ENCODE data around the gene VARS1.

- peak in 1 of 4 donors; percentile 26 for TF ChIP-seq POLR2A (IDR thresholded peaks at IDR 0.05)
- no peak for TF ChIP-seq CTCF (IDR thresholded peaks at IDR 0.05)
- peak; percentile 8 to 17 for TF ChIP-seq POLR2AphosphoS5 (IDR thresholded peaks at IDR 0.05)
Measured at GRCh38 chr6:31821301-31822035, 25.9 kb upstream of the VARS1 start.

Data from upper lobe of left lung (tissue), 4 donors.